NK-92 (cell line): ENCODE measurements around the gene MYO18A.
"Not testable (repeated sequence)": the region's sequence is repeated elsewhere in the genome, so short reads cannot be mapped to it uniquely, and the experiment has no call there.

Experiments used
- DNase-seq: peaks from one replicate; lab custom pipeline; 2025; ENCODE audit not compliant: unreplicated experiment; lab: John Stamatoyannopoulos, UW

Gene MYO18A

GRCh38 chr17:29107933-29108822 is 72.0 kb downstream of the MYO18A start:
- no peak for DNase-seq

- no peak for DNase-seq
Observed at GRCh38 chr17:29107084-29107483, 73.1 kb downstream of the MYO18A start.

- no peak for DNase-seq
Observed at GRCh38 chr17:29103341-29103740, 76.9 kb downstream of the MYO18A start.

- no peak for DNase-seq
Observed at GRCh38 chr17:29102741-29103181, 77.4 kb downstream of the MYO18A start.

- DNase-seq = no peak
Observed at GRCh38 chr17:29102046-29102445, 78.2 kb downstream of the MYO18A start.

GRCh38 chr17:29100296-29100695 is 79.9 kb downstream of the MYO18A start:
- DNase-seq = no peak

- no peak for DNase-seq
Observed at GRCh38 chr17:29099527-29099926, 80.7 kb downstream of the MYO18A start.

GRCh38 chr17:29096094-29096493 is 84.1 kb downstream of the MYO18A start:
- DNase-seq = no peak

GRCh38 chr17:29095439-29095838 is 84.8 kb downstream of the MYO18A start:
- DNase-seq = no peak

- DNase-seq = no peak
Observed at GRCh38 chr17:29094101-29094708, 86.0 kb downstream of the MYO18A start.

- DNase-seq = no peak
Observed at GRCh38 chr17:29093090-29093871, 86.9 kb downstream of the MYO18A start.

GRCh38 chr17:29091606-29092289 is 88.5 kb downstream of the MYO18A start:
- no peak for DNase-seq

GRCh38 chr17:29090750-29091605 is 89.2 kb downstream of the MYO18A start:
- no peak for DNase-seq

- DNase-seq = no peak
Observed at GRCh38 chr17:29090108-29090507, 90.1 kb downstream of the MYO18A start.

- DNase-seq = no peak
Observed at GRCh38 chr17:29089601-29090044, 90.6 kb downstream of the MYO18A start.

GRCh38 chr17:29088782-29089181 is 91.4 kb downstream of the MYO18A start:
- DNase-seq = not testable (repeated sequence)

- no peak for DNase-seq
Observed at GRCh38 chr17:29086628-29087332, 93.4 kb downstream of the MYO18A start.

GRCh38 chr17:29085223-29085622 is 95.0 kb downstream of the MYO18A start:
- no peak for DNase-seq

- no peak for DNase-seq
Observed at GRCh38 chr17:29084541-29085146, 95.6 kb downstream of the MYO18A start.
